ENCODE data around the gene FAHD1.
"Not testable (repeated sequence)": the region's sequence is repeated elsewhere in the genome, so short reads cannot be mapped to it uniquely, and the experiment has no call there.

Gene FAHD1

GRCh38 chr16:1871974-1872635 lies 45.1 kb downstream of the FAHD1 start, which contains the start of gene MEIOB:
MEIOB (minus strand) TSS chr16:1872164; CDS start chr16:1868175, 3,989 bp downstream.
- DNase-seq (ENCODE audit: extremely low read depth, low read depth) = no peak
- TF ChIP-seq CTCF (IDR thresholded peaks at IDR 0.05; ENCODE audit: low read depth, low read length) = no peak

DNA sequence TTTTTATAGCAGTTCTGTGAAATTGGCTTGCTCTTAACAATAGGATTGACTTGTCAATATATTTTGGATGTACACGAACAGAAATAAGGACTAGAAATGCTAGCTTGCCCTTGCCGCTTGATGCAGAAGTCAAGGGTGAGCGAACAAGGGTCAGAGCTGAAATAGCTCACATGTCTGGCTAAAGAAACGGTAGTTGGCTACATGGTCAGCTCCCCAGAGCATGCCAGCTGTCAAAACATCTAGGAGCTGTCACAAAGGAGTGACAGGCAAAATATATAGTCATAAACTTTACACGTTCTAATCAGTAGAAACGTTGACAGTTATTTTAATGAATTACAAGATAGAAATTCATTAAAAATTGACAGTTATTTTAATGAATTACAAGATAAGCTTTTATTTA lies 47.8 kb downstream of the FAHD1 start:
- DNase-seq (ENCODE audit: extremely low read depth, low read depth) = no peak
- TF ChIP-seq CTCF (IDR thresholded peaks at IDR 0.05; ENCODE audit: low read depth, low read length) = no peak

DNA sequence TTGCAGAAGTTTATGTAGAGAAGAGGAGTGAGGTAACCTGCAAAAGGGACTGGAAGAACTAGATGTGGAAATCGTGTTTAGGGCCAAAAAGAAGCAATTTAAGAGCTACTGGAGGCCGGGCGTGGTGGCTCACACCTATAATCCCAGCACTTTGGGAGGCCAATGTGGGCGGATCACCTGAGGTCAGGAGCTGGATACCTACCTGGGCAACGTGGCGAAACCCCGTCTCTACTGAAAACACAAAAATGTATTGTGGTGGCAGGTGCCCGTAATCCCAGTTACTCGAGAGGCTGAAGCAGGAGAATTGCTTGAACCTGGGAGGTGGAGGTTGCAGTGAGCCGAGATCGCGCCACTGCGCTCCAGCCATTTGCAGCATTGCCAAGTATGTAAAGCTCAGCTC lies 49.1 kb downstream of the FAHD1 start:
- DNase-seq (ENCODE audit: extremely low read depth, low read depth) = not testable (repeated sequence)

- TF ChIP-seq CTCF (IDR thresholded peaks at IDR 0.05; ENCODE audit: low read depth, low read length) = no peak
- DNase-seq (ENCODE audit: extremely low read depth, low read depth) = no peak
Observed at GRCh38 chr16:1876468-1876867, 49.5 kb downstream of the FAHD1 start.

- no peak for DNase-seq (ENCODE audit: extremely low read depth, low read depth)
- TF ChIP-seq CTCF (IDR thresholded peaks at IDR 0.05; ENCODE audit: low read depth, low read length) = no peak
Observed at GRCh38 chr16:1877089-1877488, 50.1 kb downstream of the FAHD1 start.

DNA sequence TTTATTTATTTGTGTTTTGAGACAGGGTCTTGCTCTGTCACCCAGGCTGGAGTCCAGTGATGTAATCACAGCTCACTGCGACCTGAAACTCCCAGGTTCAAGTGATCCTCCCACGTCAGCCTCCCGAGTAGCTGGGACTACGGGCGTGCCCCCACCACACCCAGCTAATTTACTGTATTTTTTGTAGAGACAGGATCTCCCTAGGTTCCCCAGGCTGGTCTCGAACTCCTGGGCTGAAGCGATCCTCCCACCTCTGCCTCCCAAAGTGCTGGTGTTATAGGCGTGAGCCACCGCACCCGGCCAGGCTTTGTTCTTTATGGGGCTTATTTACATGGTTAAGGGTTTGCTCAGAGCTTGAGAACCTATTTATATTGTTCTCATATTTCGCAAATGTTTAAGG lies 50.8 kb downstream of the FAHD1 start:
- DNase-seq (ENCODE audit: extremely low read depth, low read depth) = no peak
- no peak for TF ChIP-seq CTCF (IDR thresholded peaks at IDR 0.05; ENCODE audit: low read depth, low read length)

DNA sequence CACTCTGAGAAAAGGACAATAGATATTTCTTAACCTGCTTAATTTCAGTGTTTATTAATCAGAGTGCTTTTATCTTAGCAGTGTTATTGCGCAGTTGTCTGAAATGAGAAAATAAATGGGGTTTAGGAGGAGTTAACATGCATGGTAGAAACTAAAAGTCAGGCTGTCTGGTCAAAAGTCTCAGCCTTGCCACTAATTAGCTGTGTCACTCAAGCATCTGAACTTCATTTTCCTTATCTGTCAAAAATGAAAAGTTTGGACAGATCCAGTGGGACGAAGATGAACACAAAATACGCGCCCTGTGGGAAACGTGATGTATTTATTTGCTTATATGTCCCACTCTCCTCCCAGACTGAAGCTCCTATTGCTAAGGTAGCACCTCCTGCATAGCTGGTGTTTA lies 51.2 kb downstream of the FAHD1 start:
- no peak for TF ChIP-seq CTCF (IDR thresholded peaks at IDR 0.05; ENCODE audit: low read depth, low read length)
- DNase-seq (ENCODE audit: extremely low read depth, low read depth) = no peak

All from AG09319 (cell line).